Measurements from ENCODE around the gene L2HGDH.
"Not testable (repeated sequence)": the region's sequence is repeated elsewhere in the genome, so short reads cannot be mapped to it uniquely, and the experiment has no call there.

Gene L2HGDH

DNA sequence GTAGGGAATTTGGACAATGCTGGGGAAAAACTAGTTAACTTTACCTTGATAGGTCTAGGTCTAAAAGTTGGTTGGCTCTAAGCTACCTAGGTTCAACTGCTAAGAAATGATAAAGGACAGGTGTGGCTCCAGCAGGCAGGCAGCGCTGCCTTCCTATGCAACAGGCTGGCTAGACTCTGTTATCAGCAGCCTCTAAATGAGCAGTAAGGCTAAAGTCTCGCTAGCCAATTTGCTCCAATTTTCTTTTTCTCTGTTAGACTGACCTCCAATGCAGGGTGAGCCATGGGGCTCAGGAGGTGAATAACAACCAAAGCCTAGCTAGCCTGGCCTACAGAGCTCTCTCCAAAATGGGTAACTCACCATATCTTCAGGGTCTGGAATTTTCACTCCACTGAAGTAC is 26.6 kb upstream of the L2HGDH start:
- no peak for DNase-seq

DNA sequence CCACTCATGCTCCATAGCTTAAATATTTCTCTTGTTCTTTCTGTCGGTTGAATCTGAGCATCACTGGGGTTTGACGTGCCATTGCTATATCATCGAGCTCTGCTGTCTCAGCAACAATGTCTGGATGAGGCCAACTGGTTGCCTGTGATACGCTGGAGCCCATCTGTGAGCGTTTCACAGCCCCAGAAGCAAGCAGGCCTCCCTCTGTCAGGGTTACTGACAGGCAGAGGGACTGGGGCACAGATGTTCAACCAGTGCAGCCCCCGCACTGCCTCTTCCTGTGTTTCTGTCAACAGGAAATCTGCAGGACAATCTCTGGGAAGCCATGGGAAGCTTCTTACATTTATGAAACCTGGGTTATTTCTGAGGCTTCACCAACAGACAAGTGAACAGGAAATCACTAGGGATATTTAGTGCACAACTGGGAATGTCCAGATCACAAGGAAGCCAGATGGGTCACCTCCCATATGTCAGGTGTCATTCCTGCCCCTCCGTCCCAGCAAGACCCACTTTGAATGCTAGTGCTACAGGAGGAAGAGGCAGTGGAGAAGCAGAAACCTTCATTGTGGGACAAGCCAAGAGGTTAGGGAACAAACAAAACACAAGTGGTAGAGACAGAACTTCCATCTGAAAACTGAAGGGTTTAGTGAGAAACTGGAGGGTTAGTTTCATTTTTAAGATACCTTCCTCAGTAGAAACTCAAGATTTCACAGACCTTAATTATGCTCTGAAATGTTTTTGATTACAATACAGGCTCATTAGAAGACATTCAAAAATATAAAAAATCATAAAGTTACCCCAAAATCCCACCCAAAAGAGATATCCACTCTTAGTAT is 24.2 kb upstream of the L2HGDH start:
- peak; percentile 27 for DNase-seq

GRCh38 chr14:50335389-50335788 is 23.4 kb upstream of the L2HGDH start:
- DNase-seq, result peak; percentile 74

- no peak for DNase-seq
These were observed 22.2 kb upstream of the L2HGDH start for GRCh38 chr14:50334211-50334610.

DNA sequence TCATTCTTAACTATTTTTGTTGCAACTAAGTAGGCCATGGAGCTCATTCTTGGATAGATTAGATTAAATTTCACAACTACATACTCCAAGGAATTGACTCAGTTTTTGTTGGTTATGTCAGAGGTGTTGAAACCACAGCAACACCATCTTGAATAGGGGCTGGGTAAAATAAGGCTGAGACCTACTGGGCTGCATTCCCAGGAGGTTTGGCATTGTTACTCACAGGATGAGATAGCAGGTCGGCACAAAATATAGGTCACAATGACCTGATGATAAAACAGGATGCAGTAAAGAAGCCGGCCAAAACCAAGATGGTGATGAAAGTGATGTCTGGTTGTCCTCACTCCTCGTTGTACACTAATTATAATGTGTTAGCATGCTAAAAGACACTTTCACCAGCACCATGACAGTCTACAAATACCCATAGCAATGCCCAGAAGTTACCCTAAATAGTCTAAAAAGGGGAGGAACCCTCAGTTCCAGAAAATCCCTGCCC is 21.0 kb upstream of the L2HGDH start:
- peak; percentile 86 for DNase-seq

GRCh38 chr14:50331596-50331995 is 19.6 kb upstream of the L2HGDH start:
- no peak for DNase-seq

- DNase-seq, result peak; percentile 98
These were observed 9.1 kb upstream of the L2HGDH start for GRCh38 chr14:50321009-50321660.

DNA sequence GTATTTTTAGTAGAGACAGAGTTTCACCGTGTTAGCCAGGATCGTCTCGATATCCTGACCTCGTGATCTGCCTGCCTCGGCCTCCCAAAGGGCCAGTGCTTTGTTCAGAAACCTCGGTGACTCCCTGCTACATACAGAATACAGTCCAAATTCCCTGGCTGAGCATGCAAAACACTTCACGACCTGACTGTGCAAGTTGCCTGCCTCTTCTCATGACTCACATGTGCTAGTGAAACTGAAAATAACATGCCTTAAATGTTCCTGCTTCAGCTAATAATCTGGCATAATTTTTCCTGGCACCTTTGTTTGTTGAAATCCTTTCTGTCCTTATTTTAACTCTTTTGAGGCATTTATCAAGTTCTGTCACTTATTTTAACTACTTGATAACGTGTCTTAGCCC is 8.3 kb upstream of the L2HGDH start:
- peak; percentile 62 for DNase-seq

- peak; percentile 30 for DNase-seq
These were observed 7.7 kb upstream of the L2HGDH start for GRCh38 chr14:50319721-50320120.

DNA sequence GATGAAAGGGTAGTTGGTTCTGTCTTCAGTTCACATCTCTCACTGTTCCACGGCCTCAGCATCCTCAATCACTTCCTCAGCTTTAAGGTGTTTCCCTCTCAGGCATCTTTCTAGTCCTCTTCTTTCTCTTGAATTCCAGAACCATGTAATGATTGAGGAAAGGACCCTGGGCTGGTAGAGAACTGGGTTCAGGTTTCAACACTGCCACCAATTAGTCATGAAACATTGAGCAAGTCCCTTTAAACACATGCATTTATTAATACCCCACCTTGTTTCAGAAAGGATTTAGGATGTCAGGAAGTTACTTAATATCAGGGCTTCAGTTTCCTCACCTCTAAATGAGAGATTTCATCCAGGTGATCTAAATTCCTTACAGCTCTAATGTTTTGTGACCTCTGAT is 7.3 kb upstream of the L2HGDH start:
- peak; percentile 51 for DNase-seq

- peak; percentile 60 for DNase-seq
These were observed 6.1 kb upstream of the L2HGDH start for GRCh38 chr14:50318031-50318626.

DNA sequence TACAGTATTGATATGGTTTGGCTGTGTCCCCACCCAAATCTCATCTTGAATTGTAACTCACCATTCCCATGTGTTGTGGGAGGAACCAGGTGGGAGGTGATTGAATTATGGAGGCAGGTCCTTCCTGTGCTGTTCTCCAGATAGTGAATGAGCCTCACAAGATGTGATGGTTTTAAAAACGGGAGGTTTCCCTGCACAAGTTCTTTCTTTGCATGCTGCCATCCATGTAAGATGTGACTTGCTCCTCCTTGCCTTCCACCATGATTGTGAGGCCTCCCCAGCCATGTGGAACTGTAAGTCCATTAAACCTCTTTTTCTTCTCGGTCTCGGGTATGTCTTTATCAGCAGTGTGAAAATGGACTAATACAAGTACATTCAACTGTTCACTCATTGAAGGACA is 2.1 kb upstream of the L2HGDH start:
- DNase-seq, result not testable (repeated sequence)

DNA sequence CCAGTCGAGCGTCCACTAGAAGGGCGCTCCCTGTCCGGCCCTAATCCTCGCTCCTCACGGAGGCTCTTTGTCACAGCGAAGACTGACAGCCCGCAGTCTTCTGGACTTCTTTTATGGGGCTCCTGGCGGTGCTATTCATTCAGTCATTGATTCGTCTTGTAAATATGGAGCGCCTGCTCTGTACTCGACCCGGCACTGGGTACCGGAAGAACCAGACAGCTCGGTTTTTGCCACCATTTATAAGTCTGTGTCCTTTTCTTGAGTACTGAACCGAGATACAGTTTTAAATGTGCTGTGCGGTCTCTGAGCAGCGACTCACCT is 665 bp upstream of the L2HGDH start:
- peak; percentile 47 for DNase-seq

- DNase-seq, result peak; percentile 11
These were observed 575 bp downstream of the L2HGDH start for GRCh38 chr14:50311337-50311971.

GRCh38 chr14:50310445-50310844 is 1.6 kb downstream of the L2HGDH start:
- DNase-seq, result no peak

- peak; percentile 30 for DNase-seq
These were observed 3.6 kb downstream of the L2HGDH start for GRCh38 chr14:50308363-50308915.

GRCh38 chr14:50303744-50304471 is 8.1 kb downstream of the L2HGDH start:
- no peak for DNase-seq

- no peak for DNase-seq
These were observed 10.1 kb downstream of the L2HGDH start for GRCh38 chr14:50301914-50302313.

DNA sequence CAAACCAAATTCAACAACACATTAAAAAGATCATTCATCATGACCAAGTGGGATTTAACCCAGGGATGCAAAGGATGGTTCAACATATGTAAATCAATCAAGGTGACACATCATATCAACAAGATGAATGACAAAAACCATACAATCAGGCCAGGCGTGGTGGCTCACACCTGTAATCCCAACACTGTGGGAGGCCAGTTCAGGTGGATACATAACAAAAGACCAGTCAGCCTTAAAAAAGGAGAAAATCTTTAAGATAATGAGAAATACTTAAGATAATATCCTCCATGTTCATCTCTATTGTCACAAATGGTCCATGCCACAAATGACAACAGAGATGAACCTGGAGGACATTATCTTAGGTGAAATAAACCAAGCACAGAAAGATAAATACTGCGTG is 12.4 kb downstream of the L2HGDH start:
- no peak for DNase-seq

- no peak for DNase-seq
These were observed 21.7 kb downstream of the L2HGDH start for GRCh38 chr14:50290306-50290705.

- no peak for DNase-seq
These were observed 23.9 kb downstream of the L2HGDH start for GRCh38 chr14:50288146-50288545.

GRCh38 chr14:50285861-50286260 is 26.2 kb downstream of the L2HGDH start:
- no peak for DNase-seq
